HFFc6 (cell line): Measurements from ENCODE around the gene CDKN1B. TPM values are rescaled to one million over a fixed set of nuclear protein-coding genes. Genes with fewer than 3 reads are reported as not detected.

Experiments
- DNase-seq: peaks from one replicate; pipeline ENCODE4 v3.0.0-alpha.2; 2018
- H3K27ac Mint-ChIP-seq: 2 replicates; pipeline ENCODE4 v1.8.0; 2020; ENCODE audit warnings: mild to moderate bottlenecking, mixed read lengths
- H3K27me3 Mint-ChIP-seq: 2 replicates; pipeline ENCODE4 v1.8.0; 2021; ENCODE audit warnings: mild to moderate bottlenecking, moderate library complexity, mixed read lengths; ENCODE audit not compliant: insufficient read depth
- H3K36me3 Mint-ChIP-seq: 2 replicates; pipeline ENCODE4 v1.8.0; 2021; ENCODE audit warnings: low read depth, mixed read lengths
- H3K4me1 Mint-ChIP-seq: 2 replicates; pipeline ENCODE4 v1.8.0; 2020; ENCODE audit warnings: low read depth, mixed read lengths
- H3K4me3 Mint-ChIP-seq: 2 replicates; pipeline ENCODE4 v1.8.0; 2020; ENCODE audit warnings: mild to moderate bottlenecking, moderate library complexity, mixed read lengths
- H3K9me3 Mint-ChIP-seq: 2 replicates; pipeline ENCODE4 v1.8.0; 2020; ENCODE audit warnings: mild to moderate bottlenecking, mixed read lengths
- CTCF ChIP-seq: fragments of 200-600 bp; sonication (generic); IDR thresholded peaks from 2 replicates; pipeline ENCODE4 v1.5.0; 2021; ENCODE audit warnings: antibody characterized with exemption, mild to moderate bottlenecking
- total RNA-seq, 6 experiments: library from RNA; stranded (reverse); fragmentation: NEBNext Ultra II Directional; extraction: Animal tissue kit (Norgen Biotek cat#: 25700); gene quantifications; 2 replicates in 1 of 6; 3 replicates in 5 of 6; pipeline ENCODE4 v1.2.3, GENCODE V29; 2021

The CDKN1B gene
- total RNA-seq, 6 experiments from 2014 or later: 22.9 to 31.4 (median 29.7) TPM

DNA sequence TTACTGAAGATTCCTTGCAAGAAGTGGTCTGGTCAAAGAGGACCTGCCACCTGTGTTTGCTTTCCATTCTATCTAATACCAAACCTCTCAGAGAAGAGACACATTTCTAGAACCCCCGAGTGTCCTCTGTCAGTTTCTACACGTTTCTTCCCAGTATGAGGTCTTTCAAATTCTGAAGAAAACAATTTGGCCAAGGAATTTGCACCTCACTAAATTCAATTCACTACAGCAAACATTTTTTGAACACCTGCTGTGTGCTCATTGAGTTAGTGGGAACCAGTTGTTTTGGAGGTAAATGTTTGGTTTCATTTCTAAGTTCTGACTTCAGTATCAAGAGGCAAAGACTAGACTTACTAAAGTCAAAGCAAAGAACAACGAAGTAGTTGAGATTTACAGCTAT, 40.6 kb upstream of the CDKN1B start:
- Mint-ChIP-seq H3K4me3 (no peak overlapping the region), H3K27ac (no peak overlapping the region), H3K9me3 (no peaks in the 10 kb centered on the region), H3K36me3 (no peaks in the 10 kb centered on the region), H3K4me1 (peaks cover 21% of the 10 kb centered on the region), H3K27me3 (peaks cover 8% of the 10 kb centered on the region)
- DNase-seq: no peak
- TF ChIP-seq CTCF: no peak

- H3K27ac Mint-ChIP-seq: no peak overlapping the region
- DNase-seq: no peak
- H3K9me3 Mint-ChIP-seq: no peaks in the 10 kb centered on the region
- no peak overlapping the region; the same call in 1 of the 2 replicates for H3K4me3 Mint-ChIP-seq
- TF ChIP-seq CTCF: no peak
- H3K27me3 Mint-ChIP-seq: peaks cover 13% of the 10 kb centered on the region
- no peaks in the 10 kb centered on the region; the same call in 1 of the 2 replicates for H3K4me1 Mint-ChIP-seq
- no peaks in the 10 kb centered on the region for H3K36me3 Mint-ChIP-seq
Measured at GRCh38 chr12:12681061-12681765, 36.0 kb upstream of the CDKN1B start.

DNA sequence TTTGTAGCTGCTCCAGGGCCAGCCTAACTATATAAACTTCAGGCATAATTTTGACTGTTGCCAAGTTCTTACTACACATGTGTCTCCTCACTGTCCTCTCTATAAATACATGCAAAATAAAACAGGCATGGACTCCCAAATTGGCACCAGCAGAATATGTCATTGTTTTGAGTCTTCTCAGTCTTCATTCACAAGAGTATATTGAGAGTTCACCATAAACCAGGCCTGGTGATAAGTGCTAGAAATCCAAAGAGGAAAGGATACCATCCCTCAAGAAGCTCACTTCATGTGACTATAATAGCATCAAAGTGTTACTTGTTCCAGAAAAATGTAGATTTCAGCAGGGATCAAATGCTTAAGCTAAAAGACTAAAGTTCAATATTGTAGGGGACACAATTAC, 34.9 kb upstream of the CDKN1B start:
- H3K4me1 Mint-ChIP-seq: peaks cover 10% of the 10 kb centered on the region
- TF ChIP-seq CTCF: no peak

GRCh38 chr12:12683136-12683697, 34.0 kb upstream of the CDKN1B start:
- Mint-ChIP-seq H3K27me3 (peaks cover 13% of the 10 kb centered on the region), H3K4me1 (peaks cover 14% of the 10 kb centered on the region), H3K36me3 (no peaks in the 10 kb centered on the region), H3K9me3 (no peaks in the 10 kb centered on the region), H3K27ac (no peak overlapping the region), H3K4me3 (no peak overlapping the region)
- no peak for TF ChIP-seq CTCF
- DNase-seq: no peak

More for the DNA sequence above, 34.9 kb upstream of the CDKN1B start:
- H3K27me3 Mint-ChIP-seq: peaks cover 13% of the 10 kb centered on the region
- no peaks in the 10 kb centered on the region for H3K9me3 Mint-ChIP-seq
- H3K4me3 Mint-ChIP-seq: no peak overlapping the region
- H3K36me3 Mint-ChIP-seq: no peaks in the 10 kb centered on the region
- no peak overlapping the region for H3K27ac Mint-ChIP-seq
- DNase-seq: no peak

DNA sequence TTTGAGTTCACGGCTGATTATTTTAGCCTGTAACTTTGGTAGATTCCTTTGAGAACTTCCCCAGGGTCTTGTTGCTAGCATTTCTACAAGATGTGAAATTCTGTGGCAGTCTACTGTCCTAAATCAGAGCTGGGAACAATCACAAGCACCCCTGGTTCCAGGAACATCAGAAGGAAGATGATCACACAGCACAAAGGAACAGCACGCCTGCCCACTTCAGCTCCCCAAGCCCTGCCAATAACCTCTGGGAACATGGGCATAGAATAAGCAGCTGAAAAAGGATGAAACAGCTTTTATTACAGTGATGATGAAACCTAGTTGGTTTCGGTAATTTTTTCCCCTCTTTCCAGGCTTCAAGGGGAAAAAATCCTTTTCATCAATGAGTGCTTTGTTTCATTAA, 33.4 kb upstream of the CDKN1B start:
- Mint-ChIP-seq H3K9me3 (no peaks in the 10 kb centered on the region), H3K36me3 (no peaks in the 10 kb centered on the region), H3K27me3 (peaks cover 13% of the 10 kb centered on the region), H3K27ac (no peak overlapping the region), H3K4me1 (peaks cover 14% of the 10 kb centered on the region), H3K4me3 (no peak overlapping the region)
- no peak for TF ChIP-seq CTCF
- no peak for DNase-seq
